Astrocyte (in vitro differentiated cells and primary cell): ENCODE results near the gene RBM20. TPM values are rescaled to one million over a fixed set of nuclear protein-coding genes. Genes with fewer than 3 reads are reported as not detected.

Experiments
- DNase-seq: peaks from one replicate; pipeline ENCODE4 v3.0.0-alpha.2; 2010; ENCODE audit warnings: low read depth
- FAIRE-seq: peaks from 2 replicates; lab custom pipeline; 2011; peaks lifted over from hg19 to GRCh38; lab: Jason Lieb, UNC
- H2AFZ ChIP-seq: 2 replicates; pipeline ENCODE4 v1.6.0; 2012; ENCODE audit warnings: low read depth, low read length, inconsistent platforms
- H3K27ac ChIP-seq: 2 replicates; pipeline ENCODE4 v1.5.1; 2011; ENCODE audit warnings: low read depth, low read length, inconsistent platforms
- H3K27me3 ChIP-seq: 2 replicates; pipeline ENCODE4 v1.6.0; 2011; ENCODE audit warnings: low read length, inconsistent platforms; ENCODE audit not compliant: insufficient read depth
- H3K36me3 ChIP-seq: 2 replicates; pipeline ENCODE4 v1.5.1; 2011; ENCODE audit warnings: low read length, inconsistent platforms; ENCODE audit not compliant: insufficient read depth
- H3K4me1 ChIP-seq: 2 replicates; pipeline ENCODE4 v1.5.1; 2011; ENCODE audit warnings: low read length, inconsistent platforms; ENCODE audit not compliant: insufficient read depth
- H3K4me2 ChIP-seq: 2 replicates; pipeline ENCODE4 v1.6.0; 2012; ENCODE audit warnings: low read length, inconsistent platforms
- H3K4me3 ChIP-seq: 2 replicates; pipeline ENCODE4 v1.5.1; 2011; ENCODE audit warnings: low read depth, mild to moderate bottlenecking, low read length, inconsistent platforms; ENCODE audit not compliant: insufficient read depth
- H3K79me2 ChIP-seq: 2 replicates; pipeline ENCODE4 v1.6.0; 2012; ENCODE audit warnings: mild to moderate bottlenecking, low read length, inconsistent platforms; ENCODE audit not compliant: insufficient read depth
- H3K9ac ChIP-seq: 2 replicates; pipeline ENCODE4 v1.6.0; 2012; ENCODE audit warnings: mild to moderate bottlenecking, low read length, inconsistent platforms
- H3K9me3 ChIP-seq: 2 replicates; pipeline ENCODE4 v1.5.1; 2012; ENCODE audit warnings: low read depth, mild to moderate bottlenecking, low read length, inconsistent platforms; ENCODE audit not compliant: insufficient read depth
- H4K20me1 ChIP-seq: 2 replicates; pipeline ENCODE4 v1.6.0; 2012; ENCODE audit warnings: low read length, inconsistent platforms; ENCODE audit not compliant: insufficient read depth
- H3K27ac Mint-ChIP-seq: one replicate; pipeline ENCODE4 v1.8.0; 2021; ENCODE audit warnings: mild to moderate bottlenecking, mixed read lengths; ENCODE audit not compliant: unreplicated experiment
- H3K27me3 Mint-ChIP-seq: one replicate; pipeline ENCODE4 v1.8.0; 2021; ENCODE audit warnings: low read depth, mixed read lengths; ENCODE audit not compliant: unreplicated experiment
- H3K36me3 Mint-ChIP-seq: one replicate; pipeline ENCODE4 v1.8.0; 2021; ENCODE audit warnings: low read depth, mixed read lengths; ENCODE audit not compliant: unreplicated experiment
- H3K4me1 Mint-ChIP-seq: one replicate; pipeline ENCODE4 v1.8.0; 2021; ENCODE audit warnings: low read depth, mixed read lengths; ENCODE audit not compliant: unreplicated experiment
- H3K4me3 Mint-ChIP-seq: one replicate; pipeline ENCODE4 v1.8.0; 2021; ENCODE audit warnings: mild to moderate bottlenecking, moderate library complexity, mixed read lengths; ENCODE audit not compliant: unreplicated experiment
- H3K9me3 Mint-ChIP-seq: one replicate; pipeline ENCODE4 v1.8.0; 2021; ENCODE audit warnings: mild to moderate bottlenecking, mixed read lengths; ENCODE audit not compliant: unreplicated experiment
- CTCF ChIP-seq: IDR thresholded peaks from 2 replicates; pipeline ENCODE4 v1.5.1; 2011; ENCODE audit warnings: low read depth, mild to moderate bottlenecking, inconsistent platforms, low read length, moderate library complexity; ENCODE audit not compliant: insufficient read depth
- EZH2 ChIP-seq: IDR thresholded peaks from 2 replicates; pipeline ENCODE4 v1.6.1; 2012; ENCODE audit warnings: mild to moderate bottlenecking, low read length, inconsistent platforms; ENCODE audit not compliant: insufficient read depth
- total RNA-seq: library from RNA; stranded (reverse); gene quantifications from 2 replicates; pipeline ENCODE4 v1.2.1, GENCODE V29; 2021

RBM20 gene
- total RNA-seq, 1 donor from 2014 or later: 1.5 TPM

GRCh38 chr10:110786172-110786571 is 142.0 kb downstream of the RBM20 start:
- no peaks in the 10 kb centered on the region for H3K4me1 ChIP-seq
- no peaks in the 10 kb centered on the region for H3K9me3 ChIP-seq
- Mint-ChIP-seq H3K36me3 (no peaks in the 10 kb centered on the region), H3K9me3 (no peaks in the 10 kb centered on the region), H3K27ac (no peak overlapping the region), H3K4me1 (peaks cover 7% of the 10 kb centered on the region), H3K27me3 (no peaks in the 10 kb centered on the region), H3K4me3 (no peak overlapping the region)
- H2AFZ ChIP-seq: no peak overlapping the region
- H3K36me3 ChIP-seq: no peaks in the 10 kb centered on the region
- no peaks in the 10 kb centered on the region for H3K79me2 ChIP-seq
- no peak overlapping the region for H3K4me3 ChIP-seq
- DNase-seq (no peak), FAIRE-seq (no peak)
- no peak overlapping the region for H3K9ac ChIP-seq
- no peaks in the 10 kb centered on the region for H3K27me3 ChIP-seq
- TF ChIP-seq EZH2: no peak
- TF ChIP-seq CTCF: no peak
- no peak overlapping the region for H3K4me2 ChIP-seq
- no peaks in the 10 kb centered on the region for H4K20me1 ChIP-seq
- H3K27ac ChIP-seq: no peak overlapping the region

GRCh38 chr10:110788620-110789385 is 144.7 kb downstream of the RBM20 start:
- Histone ChIP-seq H2AFZ (no peak overlapping the region), H3K4me1 (peaks cover 3% of the 10 kb centered on the region), H3K4me3 (no peak overlapping the region), H3K9me3 (no peaks in the 10 kb centered on the region), H3K36me3 (no peaks in the 10 kb centered on the region), H3K27me3 (no peaks in the 10 kb centered on the region), H3K27ac (no peak overlapping the region), H4K20me1 (no peaks in the 10 kb centered on the region), H3K79me2 (no peaks in the 10 kb centered on the region), H3K9ac (no peak overlapping the region), H3K4me2 (no peak overlapping the region)
- Mint-ChIP-seq H3K4me3 (no peak overlapping the region), H3K36me3 (no peaks in the 10 kb centered on the region), H3K27me3 (no peaks in the 10 kb centered on the region), H3K9me3 (no peaks in the 10 kb centered on the region), H3K4me1 (peaks cover 9% of the 10 kb centered on the region), H3K27ac (no peak overlapping the region)
- no peak for FAIRE-seq
- TF ChIP-seq CTCF (no peak), EZH2 (no peak)
- DNase-seq: no peak
